ENCODE results near the gene DIPK2A. TPM values are rescaled to one million over a fixed set of nuclear protein-coding genes. Genes with fewer than 3 reads are reported as not detected.

DIPK2A gene
- total RNA-seq, 1 experiment from 2014 or later, result 22.0 TPM

GRCh38 chr3:143928541-143929255 lies 42.9 kb upstream of the DIPK2A start:
- Histone ChIP-seq H4K5ac (ENCODE audit: insufficient read length, low read depth, low read length) (no peak overlapping the region), H3K79me2 (ENCODE audit: insufficient read depth, low read length) (no peaks in the 10 kb centered on the region), H4K20me1 (ENCODE audit: control insufficient read depth, insufficient read depth, insufficient read length) (no peaks in the 10 kb centered on the region), H3K23me2 (ENCODE audit: insufficient read length, low read depth, low read length, poor library complexity, severe bottlenecking) (no peaks in the 10 kb centered on the region), H2BK5ac (ENCODE audit: insufficient read length, low read length) (no peak overlapping the region), H2AFZ (ENCODE audit: low read length) (no peak overlapping the region), H2AK5ac (ENCODE audit: insufficient read length, low read length) (no peak overlapping the region), H4K8ac (replicated peaks; ENCODE audit: insufficient read length, low read depth, low read length) (no peak overlapping the region), H3K9me3 (ENCODE audit: control insufficient read depth, low read depth, low read length) (no peaks in the 10 kb centered on the region), H3K23ac (ENCODE audit: insufficient read length, low read depth, low read length) (no peak overlapping the region), H3K27me3 (ENCODE audit: insufficient read depth, low read length) (no peaks in the 10 kb centered on the region), H3K14ac (ENCODE audit: insufficient read depth, low read length) (no peak overlapping the region), H3K4me2 (ENCODE audit: insufficient read depth, insufficient read length, low read length) (no peak overlapping the region), H3K79me1 (ENCODE audit: insufficient read depth, low read depth, low read length, poor library complexity, severe bottlenecking) (no peaks in the 10 kb centered on the region), H2BK120ac (ENCODE audit: low read depth, low read length, poor library complexity, severe bottlenecking) (no peak overlapping the region), H3K56ac (ENCODE audit: insufficient read length, low read depth, low read length) (no peak overlapping the region), H3K27ac (ENCODE audit: insufficient read length, low read depth, low read length) (no peak overlapping the region), H2BK20ac (ENCODE audit: low read depth, low read length, poor library complexity, severe bottlenecking) (no peak overlapping the region), H3T11ph (ENCODE audit: low read length) (no peak overlapping the region), H2BK15ac (ENCODE audit: low read depth, low read length) (no peak overlapping the region), H3K4me1 (ENCODE audit: insufficient read depth, low read length) (no peaks in the 10 kb centered on the region), H4K91ac (ENCODE audit: insufficient read length, low read depth, low read length) (no peak overlapping the region), H2BK12ac (ENCODE audit: insufficient read length, low read depth, low read length) (no peak overlapping the region), H3K18ac (ENCODE audit: insufficient read length, low read depth, low read length) (no peak overlapping the region), H3K4ac (ENCODE audit: low read depth, low read length) (no peak overlapping the region), H3K9ac (ENCODE audit: extremely low read depth, insufficient read length, low read length) (no peak overlapping the region)
- H3K27me3 Mint-ChIP-seq (ENCODE audit: low read depth), result no peaks in the 10 kb centered on the region
- H3K36me3 Mint-ChIP-seq (ENCODE audit: insufficient read depth in 1 of 3, low read depth in 3 of 3), result no peaks in the 10 kb centered on the region
- H3K4me3 Mint-ChIP-seq, result no peak overlapping the region
- DNase-seq, result no peak
- H3K27ac Mint-ChIP-seq, result no peak overlapping the region
- no peaks in the 10 kb centered on the region for H3K4me1 Mint-ChIP-seq
- no peak for TF ChIP-seq CTCF (conservative IDR thresholded peaks at IDR 0.05)
- WGBS (ENCODE audit: extremely low coverage, insufficient read length, low lambda C conversion rate), result no CpG with 5 or more reads among the region's 3 CpGs
- H3K9me3 Mint-ChIP-seq, result peaks cover 0 to 2% of the 10 kb centered on the region in 2 experiments; a peak in 1 of 5 replicates

Data from H9 (cell line).